Pancreas (tissue), 10 donors: Measurements from ENCODE around the gene ACOT13. TPM values are rescaled to one million over a fixed set of nuclear protein-coding genes. Genes with fewer than 3 reads are reported as not detected.
"Not testable (repeated sequence)": the region's sequence is repeated elsewhere in the genome, so short reads cannot be mapped to it uniquely, and the experiment has no call there.

Experiments
- ATAC-seq, 4 donors: fragments of 200-7000 bp; cut with Tn5 transposase; one replicate each; pipeline versions ENCODE4 v1.8.0 to v1.9.1; 2020; ENCODE audit warnings: mild to moderate bottlenecking in 4 of 4, moderate library complexity in 4 of 4
- DNase-seq, 6 donors: peaks; one replicate each; pipeline ENCODE4 v3.0.0-alpha.2; 2020
- FAIRE-seq: peaks from 2 replicates; lab custom pipeline; 2012; peaks lifted over from hg19 to GRCh38; lab: Jason Lieb, UNC
- H3K27ac ChIP-seq, 4 donors: fragments of 200-600 bp; sonication (generic); 1 replicate in 3 of 4; 2 replicates in 1 of 4; pipeline versions ENCODE4 v1.5.0 to v1.8.0; 2020
- H3K27me3 ChIP-seq, 4 donors: fragments of 200-600 bp; one replicate each; pipeline ENCODE4 v1.8.0; 2021
- H3K36me3 ChIP-seq, 3 donors: fragments of 200-600 bp; sonication (generic) in 1 of 3; one replicate each; pipeline versions ENCODE4 v1.5.0 to v1.8.0; 2020 to 2021
- H3K4me1 ChIP-seq, 3 donors: fragments of 200-600 bp; one replicate each; pipeline ENCODE4 v1.8.0; 2021
- H3K4me3 ChIP-seq, 4 donors: fragments of 200-600 bp; sonication (generic) in 2 of 4; one replicate each; pipeline versions ENCODE4 v1.5.0 to v1.8.0; 2020 to 2021
- H3K9me3 ChIP-seq, 4 donors: fragments of 200-600 bp; one replicate each; pipeline ENCODE4 v1.8.0; 2021
- WGBS, 2 donors: extraction: QIAGEN DNeasy Blood & Tissue Kit; methylation state at CpG; one replicate each; pipeline ENCODE4 v1.1.7; 2013; 5-methylcytosine and 5-hydroxymethylcytosine counted together
- intact Hi-C, 3 donors: fragments of 100-400 bp; cut with DNase I; formaldehyde crosslinking; loops; one replicate each; pipeline versions ENCODE4 v1.11.1 to v1.14.2; 2022
- polyA plus RNA-seq, 2 donors: library from polyadenylated mRNA; stranded (reverse); fragments of 200-250 nt; gene quantifications; one replicate each; pipeline ENCODE4 v1.2.3, GENCODE V29; 2013
- total RNA-seq, 6 donors: library from RNA; stranded (reverse); fragmentation: NEBNext Ultra II Directional in 4 of 6; extraction: Animal tissue kit (Norgen Biotek cat#: 25700) in 4 of 6; gene quantifications; one replicate each; pipeline versions ENCODE4 v1.2.1 to v1.2.4, GENCODE V29; 2021 to 2023
- TF ChIP-seq, protein P1 (sequence below), 4 donors: fragments of 200-600 bp; sonication (generic) in 3 of 4; IDR thresholded peaks; one replicate each; pipeline versions ENCODE4 v1.5.0 to v1.8.0; 2021; ENCODE audit warnings: antibody characterized with exemption in 4 of 4
- donor health status: healthy with polysubstance abuse.
- donor health status: DM: no; HTN: no; CAD: no; lungs with moderate emphysema.
- donor health status: DM: no; HTN: no; CAD: no.
- donor health status: control.
- donor health status: control.
- donor health status: Bipolar disorder and iron deficiency.
- donor health status: DM: yes; HTN: yes; CAD: no.
- donor health status: DM: no; HTN: no; CAD: no.
- donor health status: DM: no; HTN: no; CAD: no.
- donor health status: DM: yes; HTN: yes; CAD: no.

The ACOT13 gene
- total and polyA plus RNA-seq, 8 donors, result 7.1 to 17.7 (median 10.2) TPM

- intact Hi-C loops, result no loop called here
These were observed 42.3 kb downstream of the ACOT13 start for GRCh38 chr6:24709014-24709711.

DNA sequence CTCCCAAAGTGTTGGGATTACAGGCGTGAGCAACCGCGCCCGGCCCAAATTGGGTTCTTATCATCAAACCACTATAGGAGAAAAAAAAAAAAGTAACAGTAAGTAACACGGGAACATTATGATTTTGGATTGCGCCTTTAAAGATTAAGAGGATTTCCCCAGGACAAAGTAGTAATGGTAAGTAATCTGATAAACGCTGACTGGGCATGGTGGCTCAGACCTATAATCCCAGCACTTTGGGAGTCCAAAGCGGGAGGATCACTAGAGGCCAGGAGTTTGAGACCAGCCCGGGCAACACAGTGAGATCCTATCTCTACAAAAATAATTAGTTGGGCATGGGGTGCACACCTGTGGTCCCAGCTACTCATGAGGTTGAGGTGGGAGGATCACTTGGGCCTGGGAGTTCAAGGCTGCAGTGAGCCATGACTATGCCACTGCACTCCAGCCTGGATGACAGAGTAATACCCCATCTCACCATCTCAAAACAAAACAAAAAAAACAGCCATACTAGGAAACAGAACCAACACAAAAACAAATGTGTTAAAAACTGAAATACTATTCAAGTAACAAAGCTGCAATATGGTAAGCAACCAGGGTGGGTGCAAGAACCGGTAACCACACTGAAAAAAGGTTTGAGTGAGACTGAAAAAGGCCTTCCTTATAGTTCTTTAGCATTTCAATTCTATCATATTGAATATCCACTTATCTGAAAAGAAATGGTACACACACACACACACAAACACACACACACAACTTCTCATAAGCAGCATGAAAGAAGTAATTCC is 43.8 kb downstream of the ACOT13 start:
- H3K4me1 ChIP-seq, result peaks cover 8 to 36% (median 33%) of the 10 kb centered on the region in 3 donors
- WGBS, 2 donors, result 86 to 90% methylated on average over 10 of the region's 10 CpGs
- DNase-seq (no peak), FAIRE-seq (no peak), ATAC-seq (no peak)
- H3K36me3 ChIP-seq, result peaks cover 3 to 86% (median 43%) of the 10 kb centered on the region in 3 donors
- no peak overlapping the region for H3K27ac ChIP-seq
- TF ChIP-seq, protein P1, sequence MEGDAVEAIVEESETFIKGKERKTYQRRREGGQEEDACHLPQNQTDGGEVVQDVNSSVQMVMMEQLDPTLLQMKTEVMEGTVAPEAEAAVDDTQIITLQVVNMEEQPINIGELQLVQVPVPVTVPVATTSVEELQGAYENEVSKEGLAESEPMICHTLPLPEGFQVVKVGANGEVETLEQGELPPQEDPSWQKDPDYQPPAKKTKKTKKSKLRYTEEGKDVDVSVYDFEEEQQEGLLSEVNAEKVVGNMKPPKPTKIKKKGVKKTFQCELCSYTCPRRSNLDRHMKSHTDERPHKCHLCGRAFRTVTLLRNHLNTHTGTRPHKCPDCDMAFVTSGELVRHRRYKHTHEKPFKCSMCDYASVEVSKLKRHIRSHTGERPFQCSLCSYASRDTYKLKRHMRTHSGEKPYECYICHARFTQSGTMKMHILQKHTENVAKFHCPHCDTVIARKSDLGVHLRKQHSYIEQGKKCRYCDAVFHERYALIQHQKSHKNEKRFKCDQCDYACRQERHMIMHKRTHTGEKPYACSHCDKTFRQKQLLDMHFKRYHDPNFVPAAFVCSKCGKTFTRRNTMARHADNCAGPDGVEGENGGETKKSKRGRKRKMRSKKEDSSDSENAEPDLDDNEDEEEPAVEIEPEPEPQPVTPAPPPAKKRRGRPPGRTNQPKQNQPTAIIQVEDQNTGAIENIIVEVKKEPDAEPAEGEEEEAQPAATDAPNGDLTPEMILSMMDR (IDR thresholded peaks at IDR 0.05), result no peak
- H3K27me3 ChIP-seq, result no peaks in the 10 kb centered on the region
- intact Hi-C loops, result loop anchor here in 1 of 3 donors (10.0 kb wide), 1 partner anchor 64 kb away; the partner anchor contains the start of gene GMNN
- H3K9me3 ChIP-seq, result no peaks in the 10 kb centered on the region
- no peak overlapping the region for H3K4me3 ChIP-seq

More at GRCh38 chr6:24709014-24709711, 42.3 kb downstream of the ACOT13 start:
- TF ChIP-seq, protein P1 (IDR thresholded peaks at IDR 0.05), result no peak
- Histone ChIP-seq H3K36me3 (peaks cover 3 to 87% (median 48%) of the 10 kb centered on the region in 3 donors), H3K4me3 (no peak overlapping the region), H3K27ac (no peak overlapping the region), H3K4me1 (peaks cover 8 to 24% (median 21%) of the 10 kb centered on the region in 3 donors), H3K27me3 (no peaks in the 10 kb centered on the region), H3K9me3 (no peaks in the 10 kb centered on the region)
- WGBS, 2 donors, result 82 to 86% methylated on average over 4 of the region's 4 CpGs
- no peak for DNase-seq
- no peak for FAIRE-seq
- ATAC-seq, result no peak

DNA sequence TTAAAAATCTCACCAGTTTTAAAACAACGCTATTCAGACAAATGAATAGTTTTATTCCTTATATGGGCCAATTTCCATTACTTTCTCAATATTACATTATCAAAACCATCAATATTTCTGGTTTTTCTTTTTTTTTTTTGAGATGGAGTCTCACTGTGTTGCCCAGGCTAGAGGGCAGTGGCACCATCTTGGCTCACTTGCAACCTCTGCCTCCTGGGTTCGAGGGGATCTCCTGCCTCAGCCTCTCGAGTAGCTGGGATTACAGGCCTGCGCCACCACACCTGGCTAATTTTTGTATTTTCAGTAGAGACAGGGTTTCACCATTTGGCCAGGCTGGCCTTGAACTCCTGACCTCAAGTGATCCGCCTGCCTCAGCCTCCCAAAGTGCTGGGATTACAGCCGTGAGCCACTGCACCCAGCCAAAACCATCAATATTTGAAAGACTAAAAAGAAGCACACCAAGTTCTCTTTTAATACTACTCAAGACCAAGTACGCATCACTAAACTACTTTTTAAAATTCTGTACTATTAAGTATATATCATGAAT is 49.8 kb downstream of the ACOT13 start:
- intact Hi-C loops, result loop anchor here in 1 of 3 donors (10.0 kb wide), 1 partner anchor 58 kb away; the partner anchor contains the start of gene GMNN
- FAIRE-seq, H3K9me3 ChIP-seq, H3K27me3 ChIP-seq, ATAC-seq, H3K27ac ChIP-seq, DNase-seq: not testable (repeated sequence)
- Histone ChIP-seq H3K4me1 (peaks cover 8 to 43% (median 42%) of the 10 kb centered on the region in 3 donors), H3K36me3 (peaks cover 3 to 37% (median 28%) of the 10 kb centered on the region in 3 donors), H3K4me3 (peak overlapping the region in 3 of 4 donors; percentile 83 to 87 (median 86))
- 50 to 68% methylated on average over 7 of the region's 7 CpGs for WGBS, 2 donors

GRCh38 chr6:24718449-24719124 is 51.7 kb downstream of the ACOT13 start:
- ATAC-seq (no peak), FAIRE-seq (no peak), DNase-seq (no peak)
- WGBS, 2 donors, result 3% methylated on average over 8 of the region's 8 CpGs
- H3K36me3 ChIP-seq, result peaks cover 0 to 19% (median 15%) of the 10 kb centered on the region in 3 donors
- TF ChIP-seq, protein P1 (IDR thresholded peaks at IDR 0.05), result no peak
- H3K27ac ChIP-seq, result peak overlapping the region in 2 of 4 donors; percentile 98 to 100
- intact Hi-C loops, result loop anchor here in 1 of 3 donors (10.0 kb wide), 1 partner anchor 56 kb away; the partner anchor contains the start of gene GMNN
- H3K27me3 ChIP-seq, result no peaks in the 10 kb centered on the region
- no peaks in the 10 kb centered on the region for H3K9me3 ChIP-seq
- H3K4me1 ChIP-seq, result peaks cover 4 to 38% (median 25%) of the 10 kb centered on the region in 3 donors
- H3K4me3 ChIP-seq, result peak overlapping the region; percentile 80 to 87 (median 84)
